Glomerular endothelial cell (primary cell): ENCODE results near the gene KCNIP1. TPM values are rescaled to one million over a fixed set of nuclear protein-coding genes. Genes with fewer than 3 reads are reported as not detected.

Experiments used
- DNase-seq: peaks from one replicate; pipeline ENCODE4 v3.0.0-alpha.2; 2011; ENCODE audit warnings: low read depth, low spot score; ENCODE audit errors: extremely low read depth
- total RNA-seq: library from RNA; depleted of rRNA; stranded (reverse); fragments of >200 nt; gene quantifications from 2 replicates; pipeline ENCODE4 v1.2.3, GENCODE V29; 2015

The KCNIP1 gene
- total RNA-seq, 1 donor from 2014 or later: 0.76 TPM

GRCh38 chr5:170638454-170639220 is 134.8 kb downstream of the KCNIP1 start:
- no peak for DNase-seq

- DNase-seq: no peak
Observed at GRCh38 chr5:170639221-170639925, 135.6 kb downstream of the KCNIP1 start.

- DNase-seq: no peak
Observed at GRCh38 chr5:170640731-170641588, 137.1 kb downstream of the KCNIP1 start.

GRCh38 chr5:170641589-170642031 is 137.8 kb downstream of the KCNIP1 start:
- DNase-seq: no peak

GRCh38 chr5:170642066-170642735 is 138.4 kb downstream of the KCNIP1 start:
- DNase-seq: no peak

- DNase-seq: no peak
Observed at GRCh38 chr5:170642776-170643436, 139.1 kb downstream of the KCNIP1 start.

GRCh38 chr5:170643591-170643990 is 139.8 kb downstream of the KCNIP1 start:
- no peak for DNase-seq

- no peak for DNase-seq
Observed at GRCh38 chr5:170644501-170644900, 140.7 kb downstream of the KCNIP1 start.

GRCh38 chr5:170648541-170648940 is 144.7 kb downstream of the KCNIP1 start:
- DNase-seq: no peak

GRCh38 chr5:170650850-170651249 is 147.0 kb downstream of the KCNIP1 start:
- no peak for DNase-seq

- DNase-seq: no peak
Observed at GRCh38 chr5:170651604-170652277, 147.9 kb downstream of the KCNIP1 start.

GRCh38 chr5:170655476-170655875 is 151.7 kb downstream of the KCNIP1 start:
- no peak for DNase-seq

GRCh38 chr5:170655920-170656319 is 152.1 kb downstream of the KCNIP1 start:
- DNase-seq: no peak

- DNase-seq: no peak
Observed at GRCh38 chr5:170656346-170656745, 152.5 kb downstream of the KCNIP1 start.

GRCh38 chr5:170660531-170660930 is 156.7 kb downstream of the KCNIP1 start:
- no peak for DNase-seq

- DNase-seq: no peak
Observed at GRCh38 chr5:170662966-170663365, 159.1 kb downstream of the KCNIP1 start.

GRCh38 chr5:170678811-170679210 is 175.0 kb downstream of the KCNIP1 start:
- no peak for DNase-seq

- no peak for DNase-seq
Observed at GRCh38 chr5:170681013-170681433, 177.2 kb downstream of the KCNIP1 start.

GRCh38 chr5:170691657-170692056 is 187.8 kb downstream of the KCNIP1 start:
- DNase-seq: no peak
